HG03558 (cell line): ENCODE data around the gene TLE1.
"Not testable (repeated sequence)": the region's sequence is repeated elsewhere in the genome, so short reads cannot be mapped to it uniquely, and the experiment has no call there.

ENCODE experiments used
- ATAC-seq: cut with Tn5 transposase; IDR thresholded peaks from one replicate; pipeline ENCODE4 v1.9.1; 2021; ENCODE audit warnings: moderate number of reproducible peaks; ENCODE audit not compliant: unreplicated experiment; ENCODE audit errors: extremely low read depth

Gene TLE1

GRCh38 chr9:81689343-81690175 is at the start of gene TLE1:
TSS of gene TLE1 (minus strand) at chr9:81689547. CDS start at chr9:81688240, 1,307 bp downstream.
- ATAC-seq: peak; percentile 77

GRCh38 chr9:81737871-81738507 is 48.6 kb upstream of the TLE1 start:
- no peak for ATAC-seq

DNA sequence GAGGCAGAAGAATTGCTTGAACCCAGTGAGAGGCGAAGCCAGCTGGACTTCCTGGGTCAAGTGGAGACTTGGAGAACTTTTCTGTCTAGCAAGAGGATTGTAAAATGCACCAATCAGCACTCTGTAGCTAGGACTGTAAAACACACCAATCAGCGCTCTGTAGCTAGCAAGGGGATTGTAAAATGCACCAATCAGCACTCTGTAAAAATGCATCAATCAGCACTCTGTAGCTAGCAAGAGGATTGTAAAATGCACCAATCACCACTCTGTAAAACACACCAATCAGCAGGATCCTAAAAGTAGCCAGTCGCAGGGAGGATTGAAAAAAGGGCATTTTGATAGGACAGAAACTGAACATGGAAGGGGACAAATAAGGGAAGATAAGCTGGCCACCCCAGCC is 41.2 kb upstream of the TLE1 start:
- not testable (repeated sequence) for ATAC-seq

GRCh38 chr9:81729135-81729534 is 39.8 kb upstream of the TLE1 start:
- peak; percentile 62 for ATAC-seq

- no peak for ATAC-seq
These were observed 35.0 kb upstream of the TLE1 start for GRCh38 chr9:81724242-81724889.

DNA sequence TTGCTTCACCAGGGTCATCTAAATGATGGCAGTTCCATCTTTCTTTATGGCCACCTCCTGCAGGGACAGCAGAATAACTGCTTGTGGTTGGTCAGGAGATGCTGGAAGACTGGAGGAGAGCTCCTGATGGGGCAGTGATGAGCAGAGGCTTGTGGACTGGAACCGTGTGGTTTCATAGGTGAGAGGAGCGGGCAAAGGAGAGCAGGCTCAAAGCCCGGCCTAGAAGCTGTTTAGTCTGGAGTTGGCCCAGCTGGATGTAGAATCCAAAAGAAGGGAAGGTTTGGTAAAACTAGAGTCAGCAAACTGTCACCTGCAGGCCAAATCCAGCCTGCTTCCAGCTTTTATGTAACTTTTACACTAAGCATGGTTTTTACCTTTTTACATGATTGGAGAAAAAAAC is 32.9 kb upstream of the TLE1 start:
- no peak for ATAC-seq

- ATAC-seq: no peak
These were observed 31.2 kb upstream of the TLE1 start for GRCh38 chr9:81720450-81721086.

GRCh38 chr9:81719972-81720371 is 30.6 kb upstream of the TLE1 start:
- no peak for ATAC-seq

DNA sequence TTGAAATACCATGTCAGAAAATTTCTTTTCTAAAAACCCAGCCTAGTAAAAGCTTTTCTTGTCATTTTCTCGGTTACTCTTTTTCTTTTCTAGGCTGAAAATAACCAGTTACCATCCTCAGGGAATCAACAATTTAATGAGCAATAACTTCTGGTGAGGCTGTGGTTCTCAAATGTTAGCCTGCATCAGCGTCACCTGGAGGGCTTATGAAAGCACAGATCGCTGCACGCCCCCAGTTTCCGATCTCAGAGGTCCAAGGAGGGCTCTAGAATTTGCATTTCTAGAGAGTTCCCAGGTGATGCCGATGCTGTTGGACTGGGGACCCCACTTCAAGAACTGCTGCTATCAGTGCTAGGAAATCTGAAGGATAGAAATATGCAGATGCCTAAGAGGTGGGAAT is 28.9 kb upstream of the TLE1 start:
- ATAC-seq: no peak

DNA sequence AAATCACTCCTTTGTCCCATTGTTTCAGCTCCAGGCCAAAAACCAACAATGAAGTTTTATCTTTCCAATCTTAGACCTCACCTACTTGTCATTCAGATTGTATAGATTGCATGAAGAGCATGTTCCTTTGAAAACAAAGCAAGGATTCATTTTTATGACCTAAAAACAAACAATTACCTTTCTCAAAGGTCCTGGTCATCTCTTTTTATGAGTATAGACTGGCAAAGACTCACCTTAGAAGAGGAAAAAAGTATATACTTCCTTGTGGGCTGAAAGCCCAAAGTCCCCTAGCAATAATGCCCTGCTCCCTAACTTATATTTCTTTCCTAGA is 28.4 kb upstream of the TLE1 start:
- no peak for ATAC-seq

DNA sequence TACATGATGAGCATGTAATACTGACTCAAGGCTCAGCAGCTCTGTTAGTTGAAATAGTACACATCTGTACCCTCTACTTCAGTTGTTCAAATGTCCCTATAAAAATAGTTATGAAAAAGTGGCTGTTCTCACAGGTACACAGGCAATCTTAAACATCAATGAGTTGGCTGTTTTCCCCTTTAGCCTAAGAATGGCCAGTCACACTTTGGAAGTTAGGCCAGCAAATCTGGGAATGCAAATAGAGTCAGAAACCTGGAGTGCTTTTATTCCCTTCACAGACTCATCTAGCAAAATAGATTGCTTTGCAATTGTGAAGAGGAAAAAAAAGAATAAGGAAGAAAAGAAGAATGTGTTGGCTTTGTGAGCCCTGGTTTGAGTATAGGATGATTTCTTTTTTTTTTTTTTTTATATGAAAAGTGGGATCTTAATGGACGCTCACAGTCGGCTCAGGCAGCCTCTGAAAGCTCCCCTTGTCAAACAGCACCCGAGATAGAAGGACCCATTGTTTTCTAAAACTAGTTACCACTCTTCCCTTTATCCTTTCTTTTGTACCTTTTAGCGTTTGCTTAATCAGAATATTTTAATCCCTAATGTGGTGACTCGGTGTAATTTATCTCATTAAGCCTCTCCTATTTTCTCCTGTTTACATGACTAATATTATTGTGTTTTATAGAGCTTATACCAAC is 27.9 kb upstream of the TLE1 start:
- ATAC-seq: no peak

DNA sequence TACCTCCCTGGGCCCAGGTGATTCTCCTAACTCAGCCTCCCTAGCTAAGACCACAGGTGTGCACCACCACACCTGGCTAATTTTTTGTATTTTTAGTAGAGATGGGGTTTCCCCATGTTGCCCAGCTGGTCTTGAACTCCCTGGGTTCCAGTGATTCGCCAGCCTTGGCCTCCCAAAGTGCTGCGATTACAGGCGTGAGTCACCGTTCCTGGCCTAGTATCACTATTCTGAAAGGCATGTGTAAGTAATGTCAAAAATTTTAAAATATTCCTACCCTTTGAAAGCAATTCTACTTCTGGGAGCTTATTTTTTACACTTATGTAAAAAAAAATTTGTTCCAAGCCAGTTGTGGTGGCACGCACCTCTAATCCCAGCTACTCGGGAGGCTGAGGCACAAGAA is 27.1 kb upstream of the TLE1 start:
- no peak for ATAC-seq

DNA sequence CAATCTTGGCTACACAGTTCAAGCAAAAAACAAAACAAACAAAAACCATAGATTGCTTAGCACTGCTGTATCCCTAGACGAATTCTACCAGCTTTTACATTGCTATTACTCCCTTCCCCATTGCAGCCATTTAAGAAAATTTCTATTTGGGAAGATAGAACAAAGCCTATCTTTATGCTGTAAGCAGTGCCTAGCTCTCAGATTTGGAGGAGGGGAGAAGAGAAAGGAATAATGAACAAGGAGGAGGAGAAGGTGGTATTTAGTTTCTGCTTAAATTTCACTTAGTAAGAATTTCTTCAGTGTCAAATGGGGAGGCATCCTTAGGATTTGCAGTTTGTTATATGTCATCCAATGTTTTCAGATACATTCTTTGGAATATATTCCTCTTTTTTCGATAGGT is 16.2 kb upstream of the TLE1 start:
- ATAC-seq: no peak

DNA sequence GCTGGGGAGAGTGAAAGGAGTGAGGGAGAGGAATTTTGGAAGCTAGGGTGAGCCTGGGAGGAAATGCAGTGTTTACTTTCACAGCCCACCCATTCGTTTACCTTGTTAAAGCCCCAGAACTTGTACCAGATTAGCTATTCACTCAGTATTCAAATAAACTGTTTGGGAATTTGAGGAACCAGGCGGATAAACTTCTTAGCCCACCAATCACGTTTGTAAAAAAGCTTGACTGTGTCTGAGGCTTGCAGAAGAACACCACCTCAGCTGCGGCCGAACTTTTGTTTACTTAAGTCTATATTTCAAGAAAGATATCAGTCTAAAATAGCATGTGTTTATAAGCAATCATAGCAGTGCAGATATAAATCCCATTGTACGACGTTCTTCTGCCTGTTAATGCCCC is 5.2 kb upstream of the TLE1 start:
- no peak for ATAC-seq

GRCh38 chr9:81693671-81694378 is 4.5 kb upstream of the TLE1 start:
- no peak for ATAC-seq

- ATAC-seq: no peak
These were observed 1.0 kb upstream of the TLE1 start for GRCh38 chr9:81690251-81690851.

GRCh38 chr9:81689093-81689342 is 329 bp downstream of the TLE1 start:
- ATAC-seq: not testable (repeated sequence)

DNA sequence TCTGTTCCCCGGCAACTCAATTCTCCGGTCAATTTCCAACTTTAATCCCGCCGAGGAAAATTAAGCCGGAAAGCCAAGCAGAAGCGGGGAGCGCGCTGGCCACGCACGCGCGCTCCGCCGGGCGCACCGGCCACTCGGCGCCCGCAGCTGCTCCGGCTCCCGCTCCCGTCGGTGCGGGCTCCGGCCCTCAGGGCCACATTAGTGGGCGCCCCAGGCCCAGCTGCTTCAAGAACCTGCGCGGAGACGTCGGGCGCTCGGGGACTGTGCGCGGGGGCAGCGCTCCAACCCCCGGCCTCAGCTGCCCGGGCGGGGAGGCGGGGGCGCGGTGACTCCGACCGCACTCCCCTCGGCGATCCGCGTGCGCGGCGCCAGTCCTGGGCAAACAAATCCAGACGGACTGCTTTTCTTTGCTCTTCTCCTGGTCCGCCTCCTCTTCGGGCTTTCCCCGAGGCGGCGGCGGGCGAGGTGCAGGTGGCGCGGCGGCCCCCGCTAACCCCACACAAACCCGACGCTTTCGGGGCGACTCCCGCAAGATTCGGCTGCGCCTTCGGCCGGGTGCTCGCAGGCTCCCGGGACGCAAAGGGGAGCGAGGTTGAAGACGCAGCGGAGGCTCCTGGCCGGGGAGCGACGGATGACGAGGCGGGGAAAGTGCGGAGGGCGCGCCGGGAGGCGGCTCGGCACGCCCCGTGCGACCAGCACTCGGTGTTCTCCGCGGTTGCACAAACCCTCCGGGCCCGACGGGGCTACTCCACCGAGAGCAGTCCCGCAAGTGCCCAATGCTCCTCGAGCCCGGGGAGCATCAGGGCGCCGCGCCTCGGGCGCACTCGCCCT is 870 bp downstream of the TLE1 start:
- ATAC-seq: not testable (repeated sequence)
